IPS-15b (cell line): ENCODE measurements around the gene GJD3.
"Not testable (repeated sequence)": the region's sequence is repeated elsewhere in the genome, so short reads cannot be mapped to it uniquely, and the experiment has no call there.

Experiments
- H3K27me3 ChIP-seq: one replicate; pipeline ENCODE4 v1.6.1; 2013; ENCODE audit warnings: low read length; ENCODE audit not compliant: control insufficient read depth, insufficient read depth
- H3K36me3 ChIP-seq: one replicate; pipeline ENCODE4 v1.6.1; 2013; ENCODE audit warnings: low read length; ENCODE audit not compliant: control insufficient read depth, insufficient read depth
- H3K4me1 ChIP-seq: one replicate; pipeline ENCODE4 v1.6.1; 2013; ENCODE audit warnings: mild to moderate bottlenecking, low read length; ENCODE audit not compliant: control insufficient read depth, insufficient read depth
- H3K4me3 ChIP-seq: one replicate; pipeline ENCODE4 v1.5.1; 2013; ENCODE audit warnings: low read depth, low read length
- H3K9ac ChIP-seq: one replicate; pipeline ENCODE4 v1.6.1; 2013; ENCODE audit warnings: low read depth, mild to moderate bottlenecking, low read length
- H3K9me3 ChIP-seq: one replicate; pipeline ENCODE4 v1.6.1; 2013; ENCODE audit warnings: mild to moderate bottlenecking, low read length; ENCODE audit not compliant: control insufficient read depth, insufficient read depth

GJD3 gene

GRCh38 chr17:40378966-40379365 lies 14.4 kb upstream of the GJD3 start:
- no peaks in the 10 kb centered on the region for H3K9me3 ChIP-seq
- no peaks in the 10 kb centered on the region for H3K27me3 ChIP-seq
- no peak overlapping the region for H3K4me3 ChIP-seq
- H3K9ac ChIP-seq, result no peak overlapping the region
- H3K4me1 ChIP-seq, result no peaks in the 10 kb centered on the region
- no peaks in the 10 kb centered on the region for H3K36me3 ChIP-seq

GRCh38 chr17:40377832-40378231 lies 13.3 kb upstream of the GJD3 start:
- H3K4me3 ChIP-seq, result no peak overlapping the region
- no peaks in the 10 kb centered on the region for H3K27me3 ChIP-seq
- no peak overlapping the region for H3K9ac ChIP-seq
- H3K4me1 ChIP-seq, result no peaks in the 10 kb centered on the region
- H3K36me3 ChIP-seq, result no peaks in the 10 kb centered on the region
- no peaks in the 10 kb centered on the region for H3K9me3 ChIP-seq

GRCh38 chr17:40376541-40376940 lies 12.0 kb upstream of the GJD3 start:
- not testable (repeated sequence) for H3K36me3 ChIP-seq, H3K4me1 ChIP-seq, H3K9me3 ChIP-seq, H3K27me3 ChIP-seq, H3K9ac ChIP-seq, H3K4me3 ChIP-seq

- H3K27me3 ChIP-seq, H3K9me3 ChIP-seq, H3K36me3 ChIP-seq, H3K4me1 ChIP-seq, H3K9ac ChIP-seq, H3K4me3 ChIP-seq: not testable (repeated sequence)
These were observed 11.2 kb upstream of the GJD3 start for GRCh38 chr17:40375786-40376185.

DNA sequence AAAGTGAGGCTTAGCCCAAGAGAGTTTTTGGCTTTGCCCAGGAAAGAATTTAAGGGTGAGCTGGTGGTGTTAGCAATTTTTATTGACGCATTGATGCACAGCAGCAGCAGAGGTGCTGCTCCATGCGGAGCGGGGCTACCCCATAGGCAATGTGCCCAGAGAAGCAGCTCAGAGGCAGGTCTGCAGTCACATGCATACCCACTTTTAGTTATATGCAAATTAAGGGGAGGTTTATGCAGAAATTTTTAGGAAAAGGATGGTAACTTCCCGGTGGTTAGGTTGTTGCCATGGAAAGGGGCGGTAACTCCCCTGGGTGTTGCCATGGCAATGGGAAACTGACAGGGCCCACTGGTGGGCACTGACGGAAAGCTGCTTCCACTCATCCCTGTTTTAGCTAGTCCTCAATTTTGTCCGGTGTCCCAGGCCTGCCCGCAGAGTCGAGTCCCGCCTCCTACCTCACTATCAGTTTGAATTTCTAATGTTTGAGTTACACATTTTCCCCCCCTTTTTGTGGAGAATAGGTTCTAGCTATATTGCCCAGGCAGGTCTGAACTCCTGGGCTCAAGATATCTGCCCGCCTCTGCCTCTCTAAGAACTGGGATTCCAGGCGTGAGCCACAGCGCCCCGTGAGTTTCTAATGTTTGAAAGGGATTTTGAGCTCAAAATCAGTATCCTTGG lies 10.4 kb upstream of the GJD3 start:
- no peak overlapping the region for H3K9ac ChIP-seq
- H3K27me3 ChIP-seq, result no peaks in the 10 kb centered on the region
- H3K9me3 ChIP-seq, result no peaks in the 10 kb centered on the region
- H3K4me1 ChIP-seq, result no peaks in the 10 kb centered on the region
- H3K4me3 ChIP-seq, result no peak overlapping the region
- H3K36me3 ChIP-seq, result no peaks in the 10 kb centered on the region

GRCh38 chr17:40373999-40374398 lies 9.5 kb upstream of the GJD3 start:
- H3K4me3 ChIP-seq, result no peak overlapping the region
- H3K9me3 ChIP-seq, result no peaks in the 10 kb centered on the region
- H3K27me3 ChIP-seq, result no peaks in the 10 kb centered on the region
- H3K9ac ChIP-seq, result no peak overlapping the region
- H3K36me3 ChIP-seq, result no peaks in the 10 kb centered on the region
- no peaks in the 10 kb centered on the region for H3K4me1 ChIP-seq

GRCh38 chr17:40373324-40373723 lies 8.8 kb upstream of the GJD3 start:
- no peak overlapping the region for H3K4me3 ChIP-seq
- no peaks in the 10 kb centered on the region for H3K36me3 ChIP-seq
- H3K9me3 ChIP-seq, result no peaks in the 10 kb centered on the region
- H3K4me1 ChIP-seq, result no peaks in the 10 kb centered on the region
- H3K27me3 ChIP-seq, result no peaks in the 10 kb centered on the region
- H3K9ac ChIP-seq, result no peak overlapping the region

- H3K9ac ChIP-seq, result not testable (repeated sequence)
These were observed 8.1 kb upstream of the GJD3 start for GRCh38 chr17:40372644-40373043.

GRCh38 chr17:40372031-40372430 lies 7.5 kb upstream of the GJD3 start:
- Histone ChIP-seq H3K4me3 (no peak overlapping the region), H3K36me3 (no peaks in the 10 kb centered on the region), H3K9me3 (no peaks in the 10 kb centered on the region), H3K9ac (no peak overlapping the region), H3K27me3 (no peaks in the 10 kb centered on the region), H3K4me1 (no peaks in the 10 kb centered on the region)

More at GRCh38 chr17:40372644-40373043, 8.1 kb upstream of the GJD3 start:
- H3K36me3 ChIP-seq, H3K9me3 ChIP-seq, H3K27me3 ChIP-seq, H3K4me3 ChIP-seq, H3K4me1 ChIP-seq: not testable (repeated sequence)

GRCh38 chr17:40371261-40371929 lies 6.9 kb upstream of the GJD3 start:
- Histone ChIP-seq H3K4me1 (peaks cover 2% of the 10 kb centered on the region), H3K27me3 (no peaks in the 10 kb centered on the region), H3K36me3 (no peaks in the 10 kb centered on the region), H3K4me3 (no peak overlapping the region), H3K9ac (no peak overlapping the region), H3K9me3 (no peaks in the 10 kb centered on the region)

DNA sequence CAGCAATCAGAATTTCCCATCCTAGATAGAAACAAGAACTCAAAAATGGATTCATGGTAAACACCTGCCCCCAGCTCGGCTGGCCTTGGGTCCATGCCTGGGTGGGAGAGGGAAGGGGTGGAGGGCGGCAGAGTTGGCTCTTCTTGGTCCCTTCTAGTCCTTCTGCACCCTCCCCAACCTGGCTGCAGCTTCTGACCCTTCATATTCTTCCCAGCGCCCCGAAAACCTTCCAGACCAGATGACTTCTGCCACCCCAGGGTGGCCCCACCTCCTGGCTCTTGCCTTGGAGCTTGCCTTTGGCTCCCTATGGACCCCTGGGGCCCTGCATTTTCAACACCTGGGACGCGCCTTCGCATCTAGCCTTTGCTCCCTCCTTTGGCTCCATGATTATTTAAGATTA lies 5.4 kb upstream of the GJD3 start:
- Histone ChIP-seq H3K9me3 (no peaks in the 10 kb centered on the region), H3K4me1 (peaks cover 2% of the 10 kb centered on the region), H3K36me3 (no peaks in the 10 kb centered on the region), H3K9ac (no peak overlapping the region), H3K27me3 (no peaks in the 10 kb centered on the region), H3K4me3 (no peak overlapping the region)

DNA sequence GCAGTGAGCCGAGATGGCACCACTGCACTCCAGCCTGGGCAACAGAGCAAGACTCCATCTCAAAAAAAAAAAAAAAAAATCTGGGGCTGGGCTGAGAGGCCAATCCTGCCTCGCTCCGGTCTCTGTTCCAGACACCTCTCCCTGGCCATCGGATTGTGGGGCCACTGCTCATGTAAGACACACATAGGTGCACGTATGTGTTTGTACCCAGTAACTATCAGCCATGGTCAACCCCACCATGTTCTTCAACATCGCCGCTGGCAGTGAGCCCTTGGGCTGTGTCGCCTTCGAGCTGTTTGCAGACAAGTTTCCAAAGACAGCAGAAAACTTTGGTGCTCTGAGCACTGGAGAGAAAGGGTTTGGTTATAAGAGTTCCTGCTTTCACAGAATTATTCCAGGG lies 3.2 kb upstream of the GJD3 start:
- not testable (repeated sequence) for H3K4me3 ChIP-seq, H3K36me3 ChIP-seq, H3K9ac ChIP-seq, H3K4me1 ChIP-seq, H3K9me3 ChIP-seq
- peaks cover 15% of the 10 kb centered on the region for H3K27me3 ChIP-seq
